Body of pancreas (tissue), 4 donors: ENCODE results near the gene IGSF21.

Source experiments
- CTCF ChIP-seq, 7 experiments: fragments of 450-650 bp in 4 of 7; fragments of 200-600 bp in 3 of 7; sonication (generic) in 3 of 7; IDR thresholded peaks; one replicate each; pipeline ENCODE4 v1.5.1; 2016 to 2019; ENCODE audit warnings: antibody characterized with exemption in 7 of 7
- POLR2A ChIP-seq, 3 donors: fragments of 450-650 bp; IDR thresholded peaks; one replicate each; pipeline ENCODE4 v1.6.1; 2016; ENCODE audit warnings: antibody characterized with exemption in 3 of 3, mild to moderate bottlenecking in 2 of 3

- no peak for TF ChIP-seq CTCF (IDR thresholded peaks at IDR 0.05)
- TF ChIP-seq POLR2A (IDR thresholded peaks at IDR 0.05), result no peak
These were observed 24.6 kb downstream of the IGSF21 start for GRCh38 chr1:18132022-18132710.
